Inflammatory macrophage treated with lipopolysaccharide for 1 hour (primary cell): ENCODE measurements around the gene UXS1.
"Not testable (repeated sequence)": the region's sequence is repeated elsewhere in the genome, so short reads cannot be mapped to it uniquely, and the experiment has no call there.

ENCODE experiments used
- DNase-seq, 2 donors: peaks; one replicate each; pipeline ENCODE4 v3.0.0-alpha.2; 2020 to 2022

Gene UXS1

GRCh38 chr2:106193977-106194778 is at the start of gene UXS1:
Gene UXS1 (minus strand): TSS chr2:106194301. CDS start chr2:106194241, 60 bp downstream.
- peak; percentile 97 to 99 for DNase-seq

DNA sequence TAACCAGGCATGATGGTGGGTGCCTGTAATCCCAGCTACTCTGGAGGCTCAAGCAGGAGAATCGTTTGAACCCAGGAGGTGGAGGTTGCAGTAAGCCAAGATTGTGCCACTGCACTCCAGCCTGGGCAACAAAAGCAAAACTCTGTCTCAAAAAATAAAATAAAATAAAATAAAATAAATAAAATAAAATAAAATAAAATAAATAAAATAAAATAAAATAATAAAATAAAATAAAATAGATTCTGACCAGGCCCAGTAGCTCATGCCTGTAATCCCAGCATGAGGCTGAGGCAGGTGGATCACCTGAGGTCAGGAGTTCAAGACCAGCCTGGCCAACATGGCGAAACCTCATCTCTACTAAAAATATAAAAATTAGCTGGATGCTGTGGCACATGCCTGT is 45.4 kb upstream of the UXS1 start:
- not testable (repeated sequence) for DNase-seq

DNA sequence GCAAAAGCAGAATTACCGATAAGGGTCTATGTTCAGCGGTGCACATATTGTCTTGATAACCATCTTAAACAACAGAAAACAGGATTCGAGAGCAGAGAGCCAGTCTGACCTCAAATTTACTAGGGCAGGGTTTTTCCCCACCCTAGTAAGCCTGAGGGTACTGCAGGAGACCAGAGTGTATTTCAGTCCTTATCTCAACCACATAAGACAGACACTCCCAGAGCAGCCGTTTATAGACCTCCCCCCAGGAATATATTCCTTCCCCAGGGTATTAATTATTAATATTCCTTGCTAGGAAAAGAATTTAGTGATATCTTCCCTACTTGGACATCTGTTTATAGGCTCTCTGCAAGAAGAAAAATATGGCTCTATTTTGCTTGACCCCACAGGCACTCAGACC is 41.3 kb upstream of the UXS1 start:
- DNase-seq = not testable (repeated sequence)

GRCh38 chr2:106233350-106233706 is 39.2 kb upstream of the UXS1 start:
- no peak for DNase-seq

DNA sequence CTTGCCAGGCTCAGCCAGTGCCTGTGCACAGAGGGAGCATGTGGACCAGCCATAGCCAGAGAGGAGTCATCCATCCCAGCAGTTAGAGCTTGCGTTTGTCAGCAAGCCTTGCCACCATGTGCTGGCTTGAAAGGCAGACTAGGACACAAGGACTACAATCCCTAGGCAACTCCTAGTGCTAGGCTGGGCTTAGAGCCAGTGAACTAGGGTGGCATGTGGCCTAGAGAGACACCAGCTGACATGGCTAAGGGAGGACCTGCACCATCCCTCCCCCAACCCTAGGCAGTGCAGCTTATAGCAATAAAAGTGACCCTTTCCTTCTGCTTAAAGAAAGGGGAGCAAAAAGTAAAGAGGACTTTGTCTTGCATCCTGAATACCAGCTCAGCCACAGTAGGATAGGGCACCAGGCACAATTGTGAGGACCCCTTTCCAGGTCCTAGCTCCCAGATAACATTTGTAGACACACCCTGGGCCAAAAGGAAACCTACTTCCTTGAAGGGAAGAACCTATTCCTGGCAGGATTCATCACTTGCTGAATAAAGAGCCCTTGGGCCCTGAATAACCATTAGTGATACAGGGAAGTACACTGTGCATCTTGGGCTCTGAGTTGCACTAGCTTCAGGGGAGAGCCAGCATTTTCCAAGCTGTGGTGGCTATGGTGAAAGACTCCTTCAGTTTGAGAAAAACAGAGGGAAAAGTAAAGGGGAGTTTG is 38.7 kb upstream of the UXS1 start:
- DNase-seq = no peak

- no peak for DNase-seq
Observed at GRCh38 chr2:106223347-106223746, 29.2 kb upstream of the UXS1 start.

GRCh38 chr2:106222057-106222456 is 28.0 kb upstream of the UXS1 start:
- DNase-seq = not testable (repeated sequence)

- DNase-seq = no peak
Observed at GRCh38 chr2:106219813-106220212, 25.7 kb upstream of the UXS1 start.

GRCh38 chr2:106219157-106219556 is 25.1 kb upstream of the UXS1 start:
- DNase-seq = not testable (repeated sequence)

DNA sequence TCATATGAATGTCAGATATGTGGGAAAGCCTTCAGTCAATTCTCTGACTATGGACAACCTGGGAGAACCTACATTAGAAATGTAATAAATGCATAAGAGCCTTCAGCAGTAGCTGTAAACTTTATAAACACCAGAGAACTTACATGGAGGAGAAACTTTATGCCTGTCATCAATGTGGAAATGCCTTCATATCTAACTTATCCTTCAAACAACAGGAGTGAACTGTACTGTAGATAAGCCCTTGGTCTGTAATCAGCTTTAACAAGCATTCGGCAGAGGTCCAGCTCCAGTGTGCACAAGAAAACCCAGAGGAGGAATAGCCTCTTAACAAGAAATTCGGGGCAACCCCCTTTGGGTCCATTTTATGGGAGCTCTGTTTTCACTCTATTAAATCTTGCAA is 14.8 kb upstream of the UXS1 start:
- no peak for DNase-seq

DNA sequence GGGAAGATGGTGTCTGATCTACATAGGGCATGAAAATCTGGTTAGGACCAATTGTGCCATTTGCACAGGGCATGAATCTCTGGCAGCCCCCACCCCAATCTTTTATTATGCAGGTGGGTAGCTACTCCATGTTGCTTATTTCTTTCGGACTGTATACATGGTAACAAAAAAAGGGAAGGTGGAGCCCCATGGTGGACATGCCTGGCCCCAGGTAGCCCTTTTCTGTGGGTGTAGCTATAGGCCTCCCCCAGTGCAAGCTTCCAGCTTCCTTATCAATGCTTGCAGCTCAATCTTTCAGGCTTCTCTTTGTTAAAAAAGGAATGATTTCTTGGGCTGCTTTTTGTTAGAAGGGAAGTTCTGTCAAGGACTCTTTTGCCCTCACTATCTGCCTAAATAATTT is 14.3 kb upstream of the UXS1 start:
- no peak for DNase-seq

DNA sequence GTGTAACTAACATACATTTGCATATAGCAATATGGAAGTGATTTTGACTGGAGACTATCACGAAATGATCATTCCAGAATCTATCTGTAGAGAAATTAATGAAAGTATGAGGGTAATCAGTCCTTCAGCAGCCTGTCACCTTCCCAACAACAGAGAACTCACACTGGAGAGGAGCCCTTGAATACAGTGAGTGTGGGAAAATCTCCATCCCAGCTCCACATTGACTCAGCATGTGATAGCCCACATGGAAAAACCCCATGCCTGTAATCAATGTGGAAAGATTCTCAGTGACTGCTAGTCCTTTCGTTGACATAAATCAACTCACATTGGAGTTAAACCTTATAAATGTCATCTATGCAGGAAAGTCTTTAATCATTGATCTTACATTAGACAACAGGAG is 13.1 kb upstream of the UXS1 start:
- peak in 1 of 2 donors; percentile 13 for DNase-seq

- DNase-seq = no peak
Observed at GRCh38 chr2:106205488-106205887, 11.4 kb upstream of the UXS1 start.

DNA sequence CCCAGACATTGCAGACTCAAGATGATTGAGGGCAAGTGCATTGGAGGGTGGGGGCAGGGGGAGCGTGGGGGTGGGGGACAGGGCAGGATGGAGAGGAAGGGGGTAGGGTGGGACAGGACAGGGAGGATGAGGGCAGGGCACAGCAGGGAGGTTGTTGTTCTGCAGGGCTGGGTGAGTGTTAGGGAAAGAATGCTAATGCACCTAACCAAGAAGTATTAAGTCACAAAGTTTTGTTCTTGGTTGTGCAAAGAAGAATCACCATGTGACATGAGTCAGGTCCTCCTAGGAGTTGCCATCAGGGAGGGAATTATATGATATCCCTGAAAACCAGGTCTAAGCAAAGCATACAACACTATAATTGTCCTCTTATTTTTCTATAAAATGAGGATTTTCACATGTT is 10.4 kb upstream of the UXS1 start:
- not testable (repeated sequence) for DNase-seq

GRCh38 chr2:106201661-106202060 is 7.6 kb upstream of the UXS1 start:
- DNase-seq = peak; percentile 49 to 74

- DNase-seq = peak; percentile 70 to 87
Observed at GRCh38 chr2:106197878-106198277, 3.8 kb upstream of the UXS1 start.

GRCh38 chr2:106195981-106196380 is 1.9 kb upstream of the UXS1 start:
- no peak for DNase-seq

GRCh38 chr2:106195456-106195855 is 1.4 kb upstream of the UXS1 start:
- DNase-seq = no peak

GRCh38 chr2:106193690-106193976 is 468 bp downstream of the UXS1 start:
- DNase-seq = no peak

DNA sequence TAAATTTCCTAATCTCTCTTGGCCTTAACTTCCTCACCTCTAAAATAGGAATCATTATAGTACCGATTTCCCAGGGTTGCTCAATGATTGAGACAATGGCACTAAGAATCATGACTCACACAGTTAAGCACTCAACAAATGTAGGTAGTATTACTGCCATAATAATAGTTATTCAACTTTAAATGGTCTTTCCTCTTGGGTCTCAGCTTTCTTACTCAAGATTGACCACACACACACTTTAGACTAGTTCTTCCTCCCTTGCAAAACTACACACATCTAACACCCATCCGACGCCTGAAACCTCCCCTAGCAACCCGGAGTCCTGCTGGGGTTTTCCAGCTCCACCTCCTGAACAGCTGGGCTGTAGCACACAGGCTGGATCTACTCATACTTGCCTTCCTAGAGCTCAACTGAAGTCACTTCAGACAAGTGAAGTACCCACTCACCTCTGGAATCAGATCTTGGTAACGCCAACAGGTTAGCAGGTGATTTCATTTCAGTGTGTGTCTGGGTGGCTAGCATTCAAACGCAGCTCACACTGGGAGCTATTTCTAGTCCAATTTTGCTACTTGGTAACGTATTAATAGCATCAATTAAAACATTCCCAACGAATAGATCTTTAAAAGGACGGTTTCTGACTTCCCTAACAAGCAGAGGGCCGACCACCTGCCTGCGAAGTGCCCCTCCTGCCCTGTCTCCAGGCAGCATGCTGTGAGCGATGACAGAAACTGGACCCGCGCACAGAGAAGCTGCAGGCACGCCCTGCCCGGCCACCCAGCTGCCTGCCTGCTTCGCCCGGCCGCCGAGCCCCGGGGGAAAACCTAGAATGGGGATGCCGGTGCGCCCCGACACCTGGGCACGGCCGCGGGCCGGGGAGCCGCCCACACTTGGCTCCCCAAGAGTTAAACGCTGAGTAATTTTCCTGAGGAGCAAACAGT is 1.1 kb downstream of the UXS1 start:
- DNase-seq = peak; percentile 93 to 99

- DNase-seq = no peak
Observed at GRCh38 chr2:106191511-106192016, 2.5 kb downstream of the UXS1 start.

- peak; percentile 24 to 52 for DNase-seq
Observed at GRCh38 chr2:106189764-106190468, 4.2 kb downstream of the UXS1 start.

GRCh38 chr2:106189325-106189724 is 4.8 kb downstream of the UXS1 start:
- peak; percentile 56 to 61 for DNase-seq
